Neural cell (in vitro differentiated cells): ENCODE results near the gene ZNF784. TPM values are rescaled to one million over a fixed set of nuclear protein-coding genes. Genes with fewer than 3 reads are reported as not detected.

Experiments used
- H2AFZ ChIP-seq: fragments of 200-600, 300-800 bp; sonication (generic), shearing (Covaris generic); 2 replicates; pipeline ENCODE4 v1.6.0; 2014; ENCODE audit warnings: low read depth, mild to moderate bottlenecking, antibody characterized with exemption, low read length, moderate library complexity
- H3F3A ChIP-seq: fragments of 200-600 bp; shearing (Covaris generic); 2 replicates; pipeline ENCODE4 v1.6.1; 2016; ENCODE audit warnings: mild to moderate bottlenecking, moderate library complexity, mixed read lengths, antibody characterized with exemption, low read length; ENCODE audit not compliant: insufficient read depth, poor library complexity, severe bottlenecking
- H3K27ac ChIP-seq: fragments of 200-600, 300-800 bp; sonication (generic), shearing (Covaris generic); 2 replicates; pipeline ENCODE4 v1.5.1; 2014; ENCODE audit warnings: mild to moderate bottlenecking, low read length, moderate library complexity
- H3K27me3 ChIP-seq: fragments of 300-800, 200-600 bp; sonication (generic), shearing (Covaris generic); 2 replicates; pipeline ENCODE4 v1.6.0; 2014; ENCODE audit warnings: mild to moderate bottlenecking, low read depth, low read length, moderate library complexity; ENCODE audit not compliant: insufficient read depth
- H3K36me3 ChIP-seq: fragments of 300-800, 200-600 bp; sonication (generic), shearing (Covaris generic); 2 replicates; pipeline ENCODE4 v1.5.1; 2014; ENCODE audit warnings: mild to moderate bottlenecking, antibody characterized with exemption, low read length, moderate library complexity; ENCODE audit not compliant: insufficient read depth
- H3K4me2 ChIP-seq: fragments of 300-800, 200-600 bp; sonication (generic), shearing (Covaris generic); 2 replicates; pipeline ENCODE4 v1.6.0; 2014; ENCODE audit warnings: mild to moderate bottlenecking, low read length
- H3K4me3 ChIP-seq: fragments of 300-800, 200-600 bp; sonication (generic), shearing (Covaris generic); 2 replicates; pipeline ENCODE4 v1.5.1; 2014; ENCODE audit warnings: mild to moderate bottlenecking, low read length, moderate library complexity
- H3K79me2 ChIP-seq: fragments of 200-600 bp; shearing (Covaris generic); replicated peaks from 2 replicates; pipeline ENCODE4 v1.6.0; 2014; ENCODE audit warnings: mild to moderate bottlenecking, low read length, moderate library complexity; ENCODE audit not compliant: insufficient read depth
- H3K9ac ChIP-seq: fragments of 300-800, 200-600 bp; sonication (generic), shearing (Covaris generic); 2 replicates; pipeline ENCODE4 v1.6.1; 2016; ENCODE audit warnings: mild to moderate bottlenecking, low read length, mixed read lengths
- H3K9me2 ChIP-seq: fragments of 200-600 bp; shearing (Covaris generic); 2 replicates; pipeline ENCODE4 v1.6.1; 2016; ENCODE audit warnings: mild to moderate bottlenecking, low read length, mixed read lengths; ENCODE audit not compliant: insufficient read depth
- H3K9me3 ChIP-seq: fragments of 200-600, 300-800 bp; sonication (generic), shearing (Covaris generic); 2 replicates; pipeline ENCODE4 v1.6.1; 2016; ENCODE audit warnings: mild to moderate bottlenecking, mixed run types, low read length, moderate library complexity, mixed read lengths
- H4K20me1 ChIP-seq: fragments of 200-600 bp; shearing (Covaris generic); 2 replicates; pipeline ENCODE4 v1.6.1; 2016; ENCODE audit warnings: mild to moderate bottlenecking, mixed run types; ENCODE audit not compliant: insufficient read depth
- EP300 ChIP-seq: fragments of 450-650 bp; conservative IDR thresholded peaks from 2 replicates; pipeline ENCODE4 v1.6.1; 2014; ENCODE audit warnings: antibody characterized with exemption, mild to moderate bottlenecking, moderate library complexity; ENCODE audit not compliant: poor library complexity, severe bottlenecking
- EZH2 ChIP-seq: fragments of 200-600, 300-800 bp; shearing (Covaris generic), sonication (generic); IDR thresholded peaks from 2 replicates; pipeline ENCODE4 v1.6.1; 2014; ENCODE audit warnings: antibody characterized with exemption, low read length, borderline replicate concordance, mild to moderate bottlenecking; ENCODE audit not compliant: insufficient read depth, poor library complexity, severe bottlenecking
- MXI1 ChIP-seq: fragments of 450-650 bp; conservative IDR thresholded peaks from 2 replicates; pipeline ENCODE4 v1.6.1; 2014; ENCODE audit warnings: antibody characterized with exemption, mild to moderate bottlenecking; ENCODE audit not compliant: poor library complexity, severe bottlenecking
- POLR2AphosphoS5 ChIP-seq: IDR thresholded peaks from 2 replicates; pipeline ENCODE4 v1.6.1; 2012
- RAD21 ChIP-seq: fragments of 450-650 bp; conservative IDR thresholded peaks from 2 replicates; pipeline ENCODE4 v1.6.1; 2014; ENCODE audit warnings: antibody characterized with exemption, mild to moderate bottlenecking, moderate library complexity
- SMC3 ChIP-seq: fragments of 450-650 bp; conservative IDR thresholded peaks from 2 replicates; pipeline ENCODE4 v1.6.1; 2014; ENCODE audit warnings: antibody characterized with exemption, mild to moderate bottlenecking, moderate library complexity; ENCODE audit not compliant: poor library complexity
- TAF1 ChIP-seq: IDR thresholded peaks from 2 replicates; pipeline ENCODE4 v1.6.1; 2012; ENCODE audit warnings: low read depth
- polyA plus RNA-seq: library from polyadenylated mRNA; depleted of rRNA; stranded (reverse); fragments of >200 nt; gene quantifications from 2 replicates; pipeline ENCODE4 v1.2.3, GENCODE V29; 2014
- TF ChIP-seq, protein P1 (sequence below): IDR thresholded peaks from 2 replicates; pipeline ENCODE4 v1.6.1; 2012; ENCODE audit warnings: borderline replicate concordance
- TF ChIP-seq, protein P2 (sequence below): fragments of 450-650 bp; IDR thresholded peaks from 2 replicates; pipeline ENCODE4 v1.5.1; 2014; ENCODE audit warnings: antibody characterized with exemption, mild to moderate bottlenecking, moderate library complexity; ENCODE audit not compliant: poor library complexity, severe bottlenecking

ZNF784 gene
- polyA plus RNA-seq, 1 donor from 2014 or later = 10.3 TPM

DNA sequence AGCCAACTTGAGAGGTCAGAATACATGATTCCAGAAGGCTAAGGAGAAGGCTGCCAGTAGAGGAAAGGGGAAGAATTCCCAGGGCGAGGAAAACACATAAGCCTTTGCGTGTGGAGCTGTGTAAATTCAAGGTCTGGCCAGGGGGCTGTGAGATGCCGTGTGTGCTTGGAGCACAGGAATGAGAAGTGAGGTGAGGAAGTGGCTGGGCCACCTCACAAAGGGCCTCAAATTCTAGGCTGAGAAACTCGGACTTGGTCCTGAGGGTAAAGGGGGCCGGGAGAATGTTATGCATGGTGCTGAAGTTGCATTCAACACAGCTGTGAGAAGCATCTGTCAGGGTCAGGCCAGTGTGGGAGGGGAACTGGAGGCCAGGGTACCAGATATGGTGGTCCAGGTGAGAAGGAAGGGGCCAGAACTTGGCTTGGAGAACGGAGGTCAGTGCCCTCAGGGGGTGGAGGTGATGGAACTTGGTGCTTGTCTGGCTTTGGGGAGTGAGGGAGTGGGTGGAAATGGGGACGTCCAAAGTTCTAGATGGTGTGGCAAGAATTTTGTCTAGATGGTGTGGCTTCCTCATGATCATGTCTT lies 11.6 kb upstream of the ZNF784 start:
- Histone ChIP-seq H3K9me3 (no peaks in the 10 kb centered on the region), H3K79me2 (peaks cover 25% of the 10 kb centered on the region), H3K27me3 (no peaks in the 10 kb centered on the region), H3K36me3 (no peaks in the 10 kb centered on the region), H3K9ac (peak overlapping the region; percentile 94), H3K27ac (no peak overlapping the region), H4K20me1 (no peaks in the 10 kb centered on the region), H2AFZ (no peak overlapping the region), H3K4me2 (peak overlapping the region; percentile 81), H3K9me2 (no peaks in the 10 kb centered on the region), H3F3A (no peaks in the 10 kb centered on the region), H3K4me3 (peak overlapping the region; percentile 97)
- TF ChIP-seq SMC3 (no peak), TAF1 (no peak), POLR2AphosphoS5 (no peak), RAD21 (no peak), EP300 (no peak)
- TF ChIP-seq, protein P1, sequence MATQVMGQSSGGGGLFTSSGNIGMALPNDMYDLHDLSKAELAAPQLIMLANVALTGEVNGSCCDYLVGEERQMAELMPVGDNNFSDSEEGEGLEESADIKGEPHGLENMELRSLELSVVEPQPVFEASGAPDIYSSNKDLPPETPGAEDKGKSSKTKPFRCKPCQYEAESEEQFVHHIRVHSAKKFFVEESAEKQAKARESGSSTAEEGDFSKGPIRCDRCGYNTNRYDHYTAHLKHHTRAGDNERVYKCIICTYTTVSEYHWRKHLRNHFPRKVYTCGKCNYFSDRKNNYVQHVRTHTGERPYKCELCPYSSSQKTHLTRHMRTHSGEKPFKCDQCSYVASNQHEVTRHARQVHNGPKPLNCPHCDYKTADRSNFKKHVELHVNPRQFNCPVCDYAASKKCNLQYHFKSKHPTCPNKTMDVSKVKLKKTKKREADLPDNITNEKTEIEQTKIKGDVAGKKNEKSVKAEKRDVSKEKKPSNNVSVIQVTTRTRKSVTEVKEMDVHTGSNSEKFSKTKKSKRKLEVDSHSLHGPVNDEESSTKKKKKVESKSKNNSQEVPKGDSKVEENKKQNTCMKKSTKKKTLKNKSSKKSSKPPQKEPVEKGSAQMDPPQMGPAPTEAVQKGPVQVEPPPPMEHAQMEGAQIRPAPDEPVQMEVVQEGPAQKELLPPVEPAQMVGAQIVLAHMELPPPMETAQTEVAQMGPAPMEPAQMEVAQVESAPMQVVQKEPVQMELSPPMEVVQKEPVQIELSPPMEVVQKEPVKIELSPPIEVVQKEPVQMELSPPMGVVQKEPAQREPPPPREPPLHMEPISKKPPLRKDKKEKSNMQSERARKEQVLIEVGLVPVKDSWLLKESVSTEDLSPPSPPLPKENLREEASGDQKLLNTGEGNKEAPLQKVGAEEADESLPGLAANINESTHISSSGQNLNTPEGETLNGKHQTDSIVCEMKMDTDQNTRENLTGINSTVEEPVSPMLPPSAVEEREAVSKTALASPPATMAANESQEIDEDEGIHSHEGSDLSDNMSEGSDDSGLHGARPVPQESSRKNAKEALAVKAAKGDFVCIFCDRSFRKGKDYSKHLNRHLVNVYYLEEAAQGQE = no peak

DNA sequence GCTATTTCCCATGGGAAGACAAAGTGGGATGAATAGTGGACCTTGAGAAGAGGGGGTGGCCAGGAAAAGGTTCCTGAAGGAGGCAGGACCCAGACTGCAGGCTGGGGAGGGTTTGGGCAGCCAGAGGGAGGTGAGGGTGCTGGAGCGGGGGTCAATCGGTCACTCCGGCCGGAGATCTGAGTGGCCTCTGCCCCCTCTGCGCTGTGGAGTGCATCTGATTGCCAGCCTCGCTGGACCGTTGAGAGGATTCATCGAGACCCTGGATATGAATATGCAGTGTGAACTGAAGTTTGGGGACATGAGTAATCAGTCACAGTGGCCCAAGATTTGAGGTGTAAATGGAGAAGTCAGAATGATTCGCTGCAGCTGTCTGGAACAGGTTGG lies 11.0 kb upstream of the ZNF784 start:
- Histone ChIP-seq H3K4me2 (peak overlapping the region; percentile 81), H4K20me1 (no peaks in the 10 kb centered on the region), H3F3A (no peaks in the 10 kb centered on the region), H3K9ac (peak overlapping the region; percentile 94), H3K79me2 (peaks cover 25% of the 10 kb centered on the region), H3K27ac (peak overlapping the region; percentile 79), H2AFZ (peak overlapping the region; percentile 51), H3K9me3 (no peaks in the 10 kb centered on the region), H3K27me3 (no peaks in the 10 kb centered on the region), H3K4me3 (peak overlapping the region; percentile 97), H3K9me2 (no peaks in the 10 kb centered on the region), H3K36me3 (no peaks in the 10 kb centered on the region)
- TF ChIP-seq EP300 = no peak
- peak; percentile 1 for TF ChIP-seq MXI1
- TF ChIP-seq, protein P2, sequence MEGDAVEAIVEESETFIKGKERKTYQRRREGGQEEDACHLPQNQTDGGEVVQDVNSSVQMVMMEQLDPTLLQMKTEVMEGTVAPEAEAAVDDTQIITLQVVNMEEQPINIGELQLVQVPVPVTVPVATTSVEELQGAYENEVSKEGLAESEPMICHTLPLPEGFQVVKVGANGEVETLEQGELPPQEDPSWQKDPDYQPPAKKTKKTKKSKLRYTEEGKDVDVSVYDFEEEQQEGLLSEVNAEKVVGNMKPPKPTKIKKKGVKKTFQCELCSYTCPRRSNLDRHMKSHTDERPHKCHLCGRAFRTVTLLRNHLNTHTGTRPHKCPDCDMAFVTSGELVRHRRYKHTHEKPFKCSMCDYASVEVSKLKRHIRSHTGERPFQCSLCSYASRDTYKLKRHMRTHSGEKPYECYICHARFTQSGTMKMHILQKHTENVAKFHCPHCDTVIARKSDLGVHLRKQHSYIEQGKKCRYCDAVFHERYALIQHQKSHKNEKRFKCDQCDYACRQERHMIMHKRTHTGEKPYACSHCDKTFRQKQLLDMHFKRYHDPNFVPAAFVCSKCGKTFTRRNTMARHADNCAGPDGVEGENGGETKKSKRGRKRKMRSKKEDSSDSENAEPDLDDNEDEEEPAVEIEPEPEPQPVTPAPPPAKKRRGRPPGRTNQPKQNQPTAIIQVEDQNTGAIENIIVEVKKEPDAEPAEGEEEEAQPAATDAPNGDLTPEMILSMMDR = no peak
- TF ChIP-seq EZH2 = no peak
- TF ChIP-seq POLR2AphosphoS5 = no peak
- TF ChIP-seq, protein P1 = no peak
- TF ChIP-seq TAF1 = no peak
